Panc1 (cell line): ENCODE results near the gene LYST.

Experiments
- POLR2AphosphoS5 ChIP-seq: IDR thresholded peaks from 2 replicates; pipeline ENCODE4 v1.6.1; 2012; ENCODE audit warnings: mild to moderate bottlenecking, low read depth, low read length, moderate library complexity
- SIN3A ChIP-seq: IDR thresholded peaks from 2 replicates; pipeline ENCODE4 v1.6.1; 2012; ENCODE audit warnings: low read depth, mild to moderate bottlenecking, low read length, moderate library complexity, borderline replicate concordance; ENCODE audit not compliant: insufficient read depth
- TCF7L2 ChIP-seq: IDR thresholded peaks from 2 replicates; pipeline ENCODE4 v1.6.1; 2011; ENCODE audit warnings: mild to moderate bottlenecking, low read depth, low read length, inconsistent platforms
- TF ChIP-seq, protein P1 (sequence below): fragments of 450-650 bp; IDR thresholded peaks from 2 replicates; pipeline ENCODE4 v1.5.1; 2017; ENCODE audit warnings: mild to moderate bottlenecking
- TF ChIP-seq, protein P2 (sequence below), 2 experiments: IDR thresholded peaks; 2 replicates each; pipeline ENCODE4 v1.6.1; 2011 to 2012; ENCODE audit warnings: low read depth in 2 of 2, control low read depth in 1 of 2, low read length in 1 of 2, mild to moderate bottlenecking in 1 of 2, moderate library complexity in 1 of 2; ENCODE audit not compliant: insufficient read depth in 1 of 2

DNA sequence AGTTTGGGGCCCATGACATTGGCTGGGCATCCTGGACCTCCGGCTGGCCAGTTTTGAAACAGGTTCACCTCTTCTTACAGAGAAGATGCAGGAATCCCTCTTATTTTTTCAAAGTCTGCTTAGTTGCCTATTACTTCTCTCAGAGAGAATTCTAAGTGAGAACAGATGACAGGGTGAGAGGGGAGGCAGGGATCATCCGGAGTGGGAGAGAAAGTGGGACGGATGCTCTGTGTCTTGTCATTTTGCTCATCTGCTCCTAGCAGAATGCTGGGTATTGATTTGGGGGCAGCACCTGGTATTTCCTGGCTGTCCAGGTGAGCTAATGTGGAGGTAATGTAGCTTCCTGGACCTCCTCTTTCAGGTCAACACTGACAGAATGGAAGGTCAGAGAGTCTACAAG is 249.6 kb downstream of the LYST start:
- TF ChIP-seq, protein P1, sequence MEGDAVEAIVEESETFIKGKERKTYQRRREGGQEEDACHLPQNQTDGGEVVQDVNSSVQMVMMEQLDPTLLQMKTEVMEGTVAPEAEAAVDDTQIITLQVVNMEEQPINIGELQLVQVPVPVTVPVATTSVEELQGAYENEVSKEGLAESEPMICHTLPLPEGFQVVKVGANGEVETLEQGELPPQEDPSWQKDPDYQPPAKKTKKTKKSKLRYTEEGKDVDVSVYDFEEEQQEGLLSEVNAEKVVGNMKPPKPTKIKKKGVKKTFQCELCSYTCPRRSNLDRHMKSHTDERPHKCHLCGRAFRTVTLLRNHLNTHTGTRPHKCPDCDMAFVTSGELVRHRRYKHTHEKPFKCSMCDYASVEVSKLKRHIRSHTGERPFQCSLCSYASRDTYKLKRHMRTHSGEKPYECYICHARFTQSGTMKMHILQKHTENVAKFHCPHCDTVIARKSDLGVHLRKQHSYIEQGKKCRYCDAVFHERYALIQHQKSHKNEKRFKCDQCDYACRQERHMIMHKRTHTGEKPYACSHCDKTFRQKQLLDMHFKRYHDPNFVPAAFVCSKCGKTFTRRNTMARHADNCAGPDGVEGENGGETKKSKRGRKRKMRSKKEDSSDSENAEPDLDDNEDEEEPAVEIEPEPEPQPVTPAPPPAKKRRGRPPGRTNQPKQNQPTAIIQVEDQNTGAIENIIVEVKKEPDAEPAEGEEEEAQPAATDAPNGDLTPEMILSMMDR, result no peak
- TF ChIP-seq, protein P2, sequence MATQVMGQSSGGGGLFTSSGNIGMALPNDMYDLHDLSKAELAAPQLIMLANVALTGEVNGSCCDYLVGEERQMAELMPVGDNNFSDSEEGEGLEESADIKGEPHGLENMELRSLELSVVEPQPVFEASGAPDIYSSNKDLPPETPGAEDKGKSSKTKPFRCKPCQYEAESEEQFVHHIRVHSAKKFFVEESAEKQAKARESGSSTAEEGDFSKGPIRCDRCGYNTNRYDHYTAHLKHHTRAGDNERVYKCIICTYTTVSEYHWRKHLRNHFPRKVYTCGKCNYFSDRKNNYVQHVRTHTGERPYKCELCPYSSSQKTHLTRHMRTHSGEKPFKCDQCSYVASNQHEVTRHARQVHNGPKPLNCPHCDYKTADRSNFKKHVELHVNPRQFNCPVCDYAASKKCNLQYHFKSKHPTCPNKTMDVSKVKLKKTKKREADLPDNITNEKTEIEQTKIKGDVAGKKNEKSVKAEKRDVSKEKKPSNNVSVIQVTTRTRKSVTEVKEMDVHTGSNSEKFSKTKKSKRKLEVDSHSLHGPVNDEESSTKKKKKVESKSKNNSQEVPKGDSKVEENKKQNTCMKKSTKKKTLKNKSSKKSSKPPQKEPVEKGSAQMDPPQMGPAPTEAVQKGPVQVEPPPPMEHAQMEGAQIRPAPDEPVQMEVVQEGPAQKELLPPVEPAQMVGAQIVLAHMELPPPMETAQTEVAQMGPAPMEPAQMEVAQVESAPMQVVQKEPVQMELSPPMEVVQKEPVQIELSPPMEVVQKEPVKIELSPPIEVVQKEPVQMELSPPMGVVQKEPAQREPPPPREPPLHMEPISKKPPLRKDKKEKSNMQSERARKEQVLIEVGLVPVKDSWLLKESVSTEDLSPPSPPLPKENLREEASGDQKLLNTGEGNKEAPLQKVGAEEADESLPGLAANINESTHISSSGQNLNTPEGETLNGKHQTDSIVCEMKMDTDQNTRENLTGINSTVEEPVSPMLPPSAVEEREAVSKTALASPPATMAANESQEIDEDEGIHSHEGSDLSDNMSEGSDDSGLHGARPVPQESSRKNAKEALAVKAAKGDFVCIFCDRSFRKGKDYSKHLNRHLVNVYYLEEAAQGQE (IDR thresholded peaks at IDR 0.05; ENCODE audit: insufficient read depth in 1 of 2, low read depth in 2 of 2, low read length in 1 of 2), result no peak
- no peak for TF ChIP-seq POLR2AphosphoS5
- TF ChIP-seq SIN3A, result no peak
- TF ChIP-seq TCF7L2, result no peak
